PC-9 (cell line): ENCODE measurements around the gene BUD23.

Experiments
- CTCF ChIP-seq: fragments of 200-600 bp; sonication (generic); conservative IDR thresholded peaks from 2 replicates; pipeline ENCODE4 v1.6.1; 2017; ENCODE audit warnings: mixed run types, antibody characterized with exemption, mild to moderate bottlenecking, moderate library complexity
- EZH2 ChIP-seq: fragments of 200-600 bp; sonication (generic); IDR thresholded peaks from 2 replicates; pipeline ENCODE4 v1.8.0; 2017; ENCODE audit warnings: antibody characterized with exemption, low read depth

GRCh38 chr7:73737491-73738219 is 54.3 kb downstream of the BUD23 start:
- TF ChIP-seq CTCF (no peak), EZH2 (no peak)
